PC-9 (cell line): ENCODE data around the gene CHKB. TPM values are rescaled to one million over a fixed set of nuclear protein-coding genes. Genes with fewer than 3 reads are reported as not detected.

Source experiments
- BruUV-seq: library from RNA; stranded (reverse); fragments of 400-500 nt; replicated peaks from 2 replicates; lab custom pipeline; 2021; lab: Mats Ljungman, UMichigan
- CTCF ChIA-PET: fragments of 300-600 bp; sonication (Branson Sonifier 250); formaldehyde crosslinking; loops from one replicate; lab custom pipeline; 2022; ENCODE audit warnings: antibody characterized with exemption; lab: Charles Lee
- POLR2A ChIA-PET: fragments of 300-600 bp; sonication (Branson Sonifier 250); formaldehyde crosslinking; loops from one replicate; lab custom pipeline; 2022; ENCODE audit warnings: antibody characterized with exemption; ENCODE audit not compliant: unreplicated experiment; lab: Charles Lee
- DNase-seq, 2 experiments: peaks; one replicate each; pipeline versions ENCODE4 v3.0.0 to v3.0.0-alpha.2; 2015 to 2022; ENCODE audit warnings: mixed read lengths in 1 of 2
- H2AFZ ChIP-seq: fragments of 200-600 bp; sonication (generic); 2 replicates; pipeline ENCODE4 v1.8.1; 2017; ENCODE audit warnings: antibody characterized with exemption
- H3F3A ChIP-seq: fragments of 200-600 bp; sonication (generic); 2 replicates; pipeline ENCODE4 v1.8.1; 2017; ENCODE audit warnings: antibody characterized with exemption, mild to moderate bottlenecking, low read depth; ENCODE audit not compliant: insufficient read depth
- H3K27ac ChIP-seq: fragments of 200-600 bp; sonication (generic); 2 replicates; pipeline ENCODE4 v1.6.1; 2016; ENCODE audit warnings: mixed run types
- H3K27me3 ChIP-seq: fragments of 200-600 bp; sonication (generic); 2 replicates; pipeline ENCODE4 v1.6.1; 2016; ENCODE audit warnings: low read depth, mixed run types; ENCODE audit not compliant: insufficient read depth
- H3K36me3 ChIP-seq: fragments of 200-600 bp; sonication (generic); 2 replicates; pipeline ENCODE4 v1.6.1; 2016; ENCODE audit warnings: low read depth, mixed run types
- H3K4me1 ChIP-seq: fragments of 200-600 bp; sonication (generic); replicated peaks from 2 replicates; pipeline ENCODE4 v1.6.1; 2016; ENCODE audit warnings: mixed run types; ENCODE audit not compliant: insufficient read depth
- H3K4me2 ChIP-seq: fragments of 200-600 bp; sonication (generic); 2 replicates; pipeline ENCODE4 v1.6.1; 2017; ENCODE audit warnings: mixed run types
- H3K4me3 ChIP-seq: fragments of 200-600 bp; sonication (generic); 2 replicates; pipeline ENCODE4 v1.6.1; 2016; ENCODE audit warnings: mixed run types
- H3K79me2 ChIP-seq: fragments of 200-600 bp; sonication (generic); 2 replicates; pipeline ENCODE4 v1.6.1; 2017; ENCODE audit warnings: low read depth, mixed run types
- H3K9me2 ChIP-seq: fragments of 200-600 bp; sonication (generic); 2 replicates; pipeline ENCODE4 v1.8.1; 2017; ENCODE audit warnings: mild to moderate bottlenecking; ENCODE audit not compliant: insufficient read depth
- H3K9me3 ChIP-seq: fragments of 200-600 bp; sonication (generic); 2 replicates; pipeline ENCODE4 v1.8.1; 2016; ENCODE audit warnings: low read depth; ENCODE audit not compliant: insufficient read depth
- H4K20me1 ChIP-seq: fragments of 200-600 bp; sonication (generic); 2 replicates; pipeline ENCODE4 v1.8.1; 2017; ENCODE audit not compliant: insufficient read depth
- CTCF ChIP-seq: fragments of 200-600 bp; sonication (generic); conservative IDR thresholded peaks from 2 replicates; pipeline ENCODE4 v1.6.1; 2017; ENCODE audit warnings: mixed run types, antibody characterized with exemption, mild to moderate bottlenecking, moderate library complexity
- EZH2 ChIP-seq: fragments of 200-600 bp; sonication (generic); IDR thresholded peaks from 2 replicates; pipeline ENCODE4 v1.8.0; 2017; ENCODE audit warnings: antibody characterized with exemption, low read depth
- intact Hi-C: fragments of 100-400 bp; cut with micrococcal nuclease; formaldehyde crosslinking; loops from one replicate; pipeline ENCODE4 v1.10.0; 2022; ENCODE audit not compliant: unreplicated experiment
- total RNA-seq: library from RNA; stranded (reverse); gene quantifications from 2 replicates; pipeline ENCODE4 v1.2.3, GENCODE V29; 2021

The CHKB gene
- total RNA-seq, 1 experiment from 2014 or later, result 60.0 TPM

- DNase-seq, result no peak
These were observed 32.3 kb downstream of the CHKB start for GRCh38 chr22:50550395-50550794.

GRCh38 chr22:50548921-50549790, 33.5 kb downstream of the CHKB start:
- no peak for TF ChIP-seq CTCF
- TF ChIP-seq EZH2, result no peak
- no peak overlapping the region for H3K27ac ChIP-seq
- H3K4me1 ChIP-seq, result peaks cover 23% of the 10 kb centered on the region
- no peak for DNase-seq
- H3K27me3 ChIP-seq, result no peaks in the 10 kb centered on the region
- H3F3A ChIP-seq, result peaks cover 15% of the 10 kb centered on the region; the same call in 1 of the 2 replicates
- H2AFZ ChIP-seq, result no peak overlapping the region
- no peaks in the 10 kb centered on the region for H3K9me2 ChIP-seq
- CTCF ChIA-PET, result no interaction called here
- H4K20me1 ChIP-seq, result no peaks in the 10 kb centered on the region
- H3K79me2 ChIP-seq, result no peaks in the 10 kb centered on the region
- intact Hi-C loops, result no loop called here
- POLR2A ChIA-PET, result no interaction called here
- no TSS peak for BruUV-seq
- no peak overlapping the region for H3K4me2 ChIP-seq
- no peaks in the 10 kb centered on the region for H3K36me3 ChIP-seq
- no peak overlapping the region for H3K4me3 ChIP-seq
- H3K9me3 ChIP-seq, result no peaks in the 10 kb centered on the region

More at GRCh38 chr22:50550395-50550794, 32.3 kb downstream of the CHKB start:
- Histone ChIP-seq H3K27me3 (no peaks in the 10 kb centered on the region), H4K20me1 (no peaks in the 10 kb centered on the region), H3K4me3 (no peak overlapping the region), H3K9me3 (no peaks in the 10 kb centered on the region), H2AFZ (no peak overlapping the region), H3F3A (peaks cover 3% of the 10 kb centered on the region; the same call in 1 of the 2 replicates), H3K79me2 (no peaks in the 10 kb centered on the region), H3K27ac (no peak overlapping the region), H3K4me2 (no peak overlapping the region), H3K36me3 (no peaks in the 10 kb centered on the region), H3K9me2 (no peaks in the 10 kb centered on the region), H3K4me1 (peaks cover 11% of the 10 kb centered on the region)
- no TSS peak for BruUV-seq
- no peak for TF ChIP-seq EZH2
- TF ChIP-seq CTCF, result no peak
- CTCF ChIA-PET, result interaction anchor here (0.6 kb wide), 1 partner anchor 21 kb away, joined by 7 read pairs; no protein-coding TSS in a partner anchor
- intact Hi-C loops, result no loop called here
- POLR2A ChIA-PET, result no interaction called here

DNA sequence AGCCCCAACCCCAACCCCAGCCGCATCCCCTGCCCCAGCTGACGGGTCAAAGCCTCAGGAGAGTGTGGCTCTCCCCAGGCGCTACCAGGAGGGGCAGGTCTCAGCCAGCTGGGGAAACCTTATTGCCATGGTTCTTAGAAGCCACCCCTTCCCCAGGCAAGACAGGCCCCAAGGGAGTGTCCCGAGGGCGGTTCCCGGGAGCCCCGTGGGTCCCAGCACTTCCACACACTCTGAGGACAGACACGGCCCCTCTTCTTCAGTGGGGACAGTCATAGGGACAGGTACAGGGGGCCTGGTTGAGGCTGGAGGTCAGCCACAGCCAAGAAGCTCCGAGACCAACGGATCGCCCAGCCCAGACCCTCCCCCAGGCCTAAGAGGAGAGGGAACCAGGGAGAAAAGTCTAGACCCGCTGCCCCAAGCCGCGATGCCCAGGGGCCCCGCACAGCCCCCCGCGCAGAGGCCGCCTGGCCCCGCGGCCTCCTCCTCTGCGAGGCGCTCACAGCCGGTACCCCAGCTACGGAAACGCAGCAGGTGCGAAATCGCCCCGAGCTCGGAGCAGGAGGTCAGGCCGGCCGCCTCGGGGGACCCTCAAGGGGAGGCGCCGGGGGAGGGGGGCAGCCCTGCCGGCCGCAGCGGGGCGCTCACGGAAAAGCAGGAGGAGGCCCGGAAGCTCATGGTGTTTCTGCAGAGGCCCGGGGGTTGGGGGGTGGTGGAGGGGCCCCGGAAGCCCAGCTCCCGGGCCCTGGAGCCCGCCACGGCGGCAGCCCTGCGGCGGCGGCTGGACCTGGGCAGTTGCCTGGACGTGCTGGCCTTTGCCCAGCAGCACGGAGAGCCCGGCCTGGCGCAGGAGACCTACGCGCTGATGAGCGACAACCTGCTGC, 34.4 kb downstream of the CHKB start:
- Histone ChIP-seq H3K27ac (no peak overlapping the region), H3K4me1 (peaks cover 32% of the 10 kb centered on the region), H3F3A (peaks cover 24% of the 10 kb centered on the region), H3K79me2 (no peaks in the 10 kb centered on the region), H3K4me2 (no peak overlapping the region), H3K9me2 (no peaks in the 10 kb centered on the region), H3K36me3 (no peaks in the 10 kb centered on the region), H2AFZ (no peak overlapping the region), H3K4me3 (no peak overlapping the region), H3K27me3 (no peaks in the 10 kb centered on the region), H3K9me3 (no peaks in the 10 kb centered on the region), H4K20me1 (no peaks in the 10 kb centered on the region)
- DNase-seq, result no peak
- BruUV-seq, result no TSS peak
- CTCF ChIA-PET, result interaction anchor here (0.6 kb wide), 1 partner anchor 581 kb away, joined by 5 read pairs; no protein-coding TSS in a partner anchor
- intact Hi-C loops, result no loop called here
- no peak for TF ChIP-seq CTCF
- no peak for TF ChIP-seq EZH2
- POLR2A ChIA-PET, result no interaction called here
